Pancreas (tissue), 10 donors: ENCODE measurements around the gene CDKN1C. TPM values are rescaled to one million over a fixed set of nuclear protein-coding genes. Genes with fewer than 3 reads are reported as not detected.

Experiments used
- ATAC-seq, 4 donors: fragments of 200-7000 bp; cut with Tn5 transposase; one replicate each; pipeline versions ENCODE4 v1.8.0 to v1.9.1; 2020; ENCODE audit warnings: mild to moderate bottlenecking in 4 of 4, moderate library complexity in 4 of 4
- DNase-seq, 6 donors: peaks; one replicate each; pipeline ENCODE4 v3.0.0-alpha.2; 2020
- FAIRE-seq: peaks from 2 replicates; lab custom pipeline; 2012; peaks lifted over from hg19 to GRCh38; lab: Jason Lieb, UNC
- H3K27ac ChIP-seq, 4 donors: fragments of 200-600 bp; sonication (generic); 1 replicate in 3 of 4; 2 replicates in 1 of 4; pipeline versions ENCODE4 v1.5.0 to v1.8.0; 2020
- H3K27me3 ChIP-seq, 4 donors: fragments of 200-600 bp; one replicate each; pipeline ENCODE4 v1.8.0; 2021
- H3K36me3 ChIP-seq, 3 donors: fragments of 200-600 bp; sonication (generic) in 1 of 3; one replicate each; pipeline versions ENCODE4 v1.5.0 to v1.8.0; 2020 to 2021
- H3K4me1 ChIP-seq, 3 donors: fragments of 200-600 bp; one replicate each; pipeline ENCODE4 v1.8.0; 2021
- H3K4me3 ChIP-seq, 4 donors: fragments of 200-600 bp; sonication (generic) in 2 of 4; one replicate each; pipeline versions ENCODE4 v1.5.0 to v1.8.0; 2020 to 2021
- H3K9me3 ChIP-seq, 4 donors: fragments of 200-600 bp; one replicate each; pipeline ENCODE4 v1.8.0; 2021
- CTCF ChIP-seq, 4 donors: fragments of 200-600 bp; sonication (generic) in 3 of 4; IDR thresholded peaks; one replicate each; pipeline versions ENCODE4 v1.5.0 to v1.8.0; 2021; ENCODE audit warnings: antibody characterized with exemption in 4 of 4
- WGBS, 2 donors: extraction: QIAGEN DNeasy Blood & Tissue Kit; methylation state at CpG; one replicate each; pipeline ENCODE4 v1.1.7; 2013; 5-methylcytosine and 5-hydroxymethylcytosine counted together
- intact Hi-C, 3 donors: fragments of 100-400 bp; cut with DNase I; formaldehyde crosslinking; loops; one replicate each; pipeline versions ENCODE4 v1.11.1 to v1.14.2; 2022
- polyA plus RNA-seq, 2 donors: library from polyadenylated mRNA; stranded (reverse); fragments of 200-250 nt; gene quantifications; one replicate each; pipeline ENCODE4 v1.2.3, GENCODE V29; 2013
- total RNA-seq, 6 donors: library from RNA; stranded (reverse); fragmentation: NEBNext Ultra II Directional in 4 of 6; extraction: Animal tissue kit (Norgen Biotek cat#: 25700) in 4 of 6; gene quantifications; one replicate each; pipeline versions ENCODE4 v1.2.1 to v1.2.4, GENCODE V29; 2021 to 2023
- donor health status: healthy with polysubstance abuse.
- donor health status: DM: no; HTN: no; CAD: no; lungs with moderate emphysema.
- donor health status: DM: no; HTN: no; CAD: no.
- donor health status: control.
- donor health status: control.
- donor health status: Bipolar disorder and iron deficiency.
- donor health status: DM: yes; HTN: yes; CAD: no.
- donor health status: DM: no; HTN: no; CAD: no.
- donor health status: DM: no; HTN: no; CAD: no.
- donor health status: DM: yes; HTN: yes; CAD: no.

Gene CDKN1C
- total and polyA plus RNA-seq, 8 donors: 9.2 to 71.4 (median 20.0) TPM

GRCh38 chr11:2886936-2887335 lies 1.4 kb upstream of the CDKN1C start:
- intact Hi-C loops: loop anchor here in 2 of 3 donors (10.0 kb wide), 1 partner anchor 192 kb away; the partner anchor contains the start of gene KCNQ1OT1 (in 2 of the 2)
- FAIRE-seq: no peak
- WGBS, 2 donors: 87 to 90% methylated on average over 5 of the region's 5 CpGs

GRCh38 chr11:2886191-2886894 lies 768 bp upstream of the CDKN1C start:
- no peak for FAIRE-seq
- 27 to 42% methylated on average over 29 to 49 of the region's 49 CpGs for WGBS, 2 donors
- DNase-seq: peak in 5 of 6 donors; percentile 36 to 83 (median 65)
- Histone ChIP-seq H3K27me3 (no peaks in the 10 kb centered on the region), H3K4me3 (peak overlapping the region in 2 of 4 donors; percentile 62 to 75), H3K27ac (peak overlapping the region in 3 of 4 donors; percentile 26 to 59 (median 38)), H3K9me3 (no peaks in the 10 kb centered on the region), H3K4me1 (peaks cover 7 to 9% (median 8%) of the 10 kb centered on the region in 3 donors), H3K36me3 (no peaks in the 10 kb centered on the region)
- no peak for TF ChIP-seq CTCF (IDR thresholded peaks at IDR 0.05)
- peak in 1 of 4 donors; percentile 1 for ATAC-seq
- intact Hi-C loops: loop anchor here in 2 of 3 donors (10.0 kb wide), 1 partner anchor 192 kb away; the partner anchor contains the start of gene KCNQ1OT1 (in 2 of the 2)

More at GRCh38 chr11:2886936-2887335, 1.4 kb upstream of the CDKN1C start:
- no peak for TF ChIP-seq CTCF (IDR thresholded peaks at IDR 0.05)
- H3K4me3 ChIP-seq: no peak overlapping the region
- ATAC-seq (no peak), DNase-seq (peak in 2 of 6 donors; percentile 52 to 55)
- no peaks in the 10 kb centered on the region for H3K36me3 ChIP-seq
- H3K4me1 ChIP-seq: peaks cover 13 to 15% (median 13%) of the 10 kb centered on the region in 3 donors
- no peaks in the 10 kb centered on the region for H3K27me3 ChIP-seq
- H3K27ac ChIP-seq: no peak overlapping the region
- no peaks in the 10 kb centered on the region for H3K9me3 ChIP-seq

GRCh38 chr11:2885017-2885677 lies 428 bp downstream of the CDKN1C start:
- no peaks in the 10 kb centered on the region for H3K9me3 ChIP-seq
- H3K27me3 ChIP-seq: no peaks in the 10 kb centered on the region
- H3K4me1 ChIP-seq: no peaks in the 10 kb centered on the region
- intact Hi-C loops: loop anchor here in 2 of 3 donors (10.0 kb wide), 1 partner anchor 190 kb away; the partner anchor contains the start of gene KCNQ1OT1 (in 2 of the 2)
- peak overlapping the region in 3 of 4 donors; percentile 41 to 46 (median 43) for H3K27ac ChIP-seq
- TF ChIP-seq CTCF (IDR thresholded peaks at IDR 0.05): no peak
- FAIRE-seq: no peak
- no peaks in the 10 kb centered on the region for H3K36me3 ChIP-seq
- whole genome bisulfite sequencing, 2 donors: 1% methylated on average over 45 to 80 of the region's 80 CpGs
- DNase-seq: peak in 5 of 6 donors; percentile 50 to 87 (median 76)
- ATAC-seq: peak; percentile 50 to 62 (median 56)
- peak overlapping the region; percentile 38 to 75 (median 54) for H3K4me3 ChIP-seq

GRCh38 chr11:2883979-2884815 lies 1.4 kb downstream of the CDKN1C start:
- no peaks in the 10 kb centered on the region for H3K27me3 ChIP-seq
- intact Hi-C loops: loop anchor here in 2 of 3 donors (10.0 kb wide), 1 partner anchor 189 kb away; the partner anchor contains the start of gene KCNQ1OT1 (in 2 of the 2)
- H3K36me3 ChIP-seq: no peaks in the 10 kb centered on the region
- no peak for TF ChIP-seq CTCF (IDR thresholded peaks at IDR 0.05)
- H3K4me1 ChIP-seq: no peaks in the 10 kb centered on the region
- peak overlapping the region; percentile 35 to 60 (median 48) for H3K27ac ChIP-seq
- 3 to 4% methylated on average over 39 to 119 of the region's 119 CpGs for WGBS, 2 donors
- FAIRE-seq (no peak), DNase-seq (peak in 4 of 6 donors; percentile 41 to 74 (median 66)), ATAC-seq (peak in 1 of 4 donors; percentile 6)
- H3K4me3 ChIP-seq: peak overlapping the region; percentile 38 to 75 (median 54)
- no peaks in the 10 kb centered on the region for H3K9me3 ChIP-seq
